H1 (cell line): Measurements from ENCODE around the gene RHBG. TPM values are rescaled to one million over a fixed set of nuclear protein-coding genes. Genes with fewer than 3 reads are reported as not detected.

Experiments
- CTCF ChIA-PET: fragments of 300-600 bp; sonication (Branson Sonifier 250); formaldehyde crosslinking; loops from one replicate; lab custom pipeline; 2021; ENCODE audit not compliant: partially characterized antibody; lab: Charles Lee
- POLR2A ChIA-PET: fragments of 300-600 bp; sonication (Branson Sonifier 250); formaldehyde crosslinking; loops from one replicate; lab custom pipeline; 2021; ENCODE audit warnings: inconsistent platforms; ENCODE audit not compliant: partially characterized antibody; lab: Charles Lee
- DNase-seq, 2 experiments: peaks; one replicate each; pipeline versions ENCODE4 v3.0.0 to v3.0.0-alpha.2; 2010 to 2022; ENCODE audit warnings: low spot score in 2 of 2, low read depth in 1 of 2, mixed read lengths in 1 of 2
- FAIRE-seq: peaks from 2 replicates; lab custom pipeline; 2011; peaks lifted over from hg19 to GRCh38; lab: Jason Lieb, UNC
- H2AFZ ChIP-seq: 2 replicates; pipeline ENCODE4 v1.8.1; 2012; ENCODE audit warnings: low read length, inconsistent platforms
- H2AK5ac ChIP-seq: 2 replicates; pipeline ENCODE4 v1.6.1; 2013; ENCODE audit warnings: low read depth, low read length
- H2BK120ac ChIP-seq: replicated peaks from 2 replicates; pipeline ENCODE3; 2013; ENCODE audit warnings: low read depth, low read length, inconsistent platforms
- H2BK12ac ChIP-seq: 2 replicates; pipeline ENCODE4 v1.6.1; 2013; ENCODE audit warnings: low read depth, low read length
- H2BK15ac ChIP-seq: 2 replicates; pipeline ENCODE4 v1.6.1; 2013; ENCODE audit warnings: low read length
- H2BK20ac ChIP-seq: 2 replicates; pipeline ENCODE4 v1.6.1; 2013; ENCODE audit warnings: low read length
- H2BK5ac ChIP-seq: 2 replicates; pipeline ENCODE4 v1.6.1; 2013; ENCODE audit warnings: low read depth, low read length
- H3K14ac ChIP-seq: 2 replicates; pipeline ENCODE4 v1.6.1; 2013; ENCODE audit warnings: inconsistent platforms; ENCODE audit not compliant: insufficient read length
- H3K18ac ChIP-seq: 2 replicates; pipeline ENCODE4 v1.6.1; 2013; ENCODE audit warnings: low read length; ENCODE audit errors: extremely low read depth
- H3K23ac ChIP-seq: 2 replicates; pipeline ENCODE4 v1.6.1; 2013; ENCODE audit warnings: inconsistent platforms; ENCODE audit not compliant: insufficient read length
- H3K23me2 ChIP-seq: 2 replicates; pipeline ENCODE4 v1.6.1; 2013; ENCODE audit warnings: low read depth, low read length
- H3K27ac ChIP-seq: 2 replicates; pipeline ENCODE4 v1.6.1; 2011; ENCODE audit warnings: low read depth, low read length, inconsistent platforms
- H3K27me3 ChIP-seq, 4 experiments: replicated peaks in 1 of 4; 1 replicate in 1 of 4; 2 replicates in 3 of 4; pipeline versions ENCODE4 v1.6.1 to v1.8.1; 2011 to 2013; ENCODE audit warnings: low read length in 3 of 4, mild to moderate bottlenecking in 3 of 4, inconsistent platforms in 2 of 4, mixed read lengths in 2 of 4, moderate library complexity in 1 of 4; ENCODE audit not compliant: control insufficient read depth in 3 of 4, insufficient read depth in 3 of 4; ENCODE audit errors: extremely low read depth in 1 of 4
- H3K36me3 ChIP-seq, 4 experiments: 2 replicates each; pipeline versions ENCODE4 v1.6.1 to v1.8.1; 2011 to 2013; ENCODE audit warnings: mild to moderate bottlenecking in 4 of 4, low read length in 3 of 4, moderate library complexity in 2 of 4, control low read depth in 1 of 4, inconsistent platforms in 1 of 4; ENCODE audit not compliant: insufficient read depth in 4 of 4, control insufficient read depth in 2 of 4
- H3K4ac ChIP-seq: replicated peaks from 2 replicates; pipeline ENCODE3; 2013; ENCODE audit warnings: low read length, low read depth, mixed read lengths, inconsistent platforms; ENCODE audit not compliant: insufficient read length
- H3K4me1 ChIP-seq, 4 experiments: replicated peaks in 1 of 4; 1 replicate in 1 of 4; 2 replicates in 3 of 4; pipeline versions ENCODE4 v1.6.1 to v1.8.1; 2011 to 2013; ENCODE audit warnings: low read length in 3 of 4, inconsistent platforms in 2 of 4, mixed read lengths in 1 of 4; ENCODE audit not compliant: insufficient read depth in 4 of 4, control insufficient read depth in 3 of 4
- H3K4me2 ChIP-seq, 2 experiments: 2 replicates each; pipeline versions ENCODE4 v1.6.1 to v1.8.1; 2011 to 2013; ENCODE audit warnings: low read depth in 2 of 2, low read length in 2 of 2, control low read depth in 1 of 2, inconsistent platforms in 1 of 2, mild to moderate bottlenecking in 1 of 2; ENCODE audit not compliant: insufficient read depth in 1 of 2
- H3K4me3 ChIP-seq, 4 experiments: fragments of 200-600, 300-600 bp in 1 of 4; sonication (generic), shearing (Covaris generic), sonication (Bioruptor Twin) in 1 of 4; 2 replicates each; pipeline versions ENCODE4 v1.5.1 to v1.8.1; 2011 to 2016; ENCODE audit warnings: low read length in 4 of 4, low read depth in 3 of 4, control low read depth in 2 of 4, inconsistent platforms in 2 of 4, mild to moderate bottlenecking in 2 of 4, mixed read lengths in 1 of 4, moderate library complexity in 1 of 4; ENCODE audit not compliant: insufficient read depth in 2 of 4; ENCODE audit errors: extremely low read depth in 1 of 4
- H3K56ac ChIP-seq: replicated peaks from 2 replicates; pipeline ENCODE3; 2013; ENCODE audit warnings: low read depth, mild to moderate bottlenecking, mixed read lengths, low read length, inconsistent platforms; ENCODE audit not compliant: insufficient read length
- H3K79me1 ChIP-seq: 2 replicates; pipeline ENCODE4 v1.6.1; 2013; ENCODE audit warnings: low read depth, low read length, control low read depth
- H3K79me2 ChIP-seq, 2 experiments: 2 replicates each; pipeline versions ENCODE4 v1.6.1 to v1.8.1; 2012 to 2013; ENCODE audit warnings: low read length in 2 of 2, mild to moderate bottlenecking in 2 of 2, inconsistent platforms in 1 of 2; ENCODE audit not compliant: insufficient read depth in 2 of 2, control insufficient read depth in 1 of 2
- H3K9ac ChIP-seq, 4 experiments: replicated peaks in 1 of 4; 1 replicate in 1 of 4; 2 replicates in 3 of 4; pipeline versions ENCODE4 v1.6.1 to v1.8.1; 2011 to 2013; ENCODE audit warnings: low read depth in 3 of 4, low read length in 3 of 4, control low read depth in 2 of 4, mild to moderate bottlenecking in 2 of 4, moderate library complexity in 2 of 4, inconsistent platforms in 1 of 4; ENCODE audit errors: extremely low read depth in 1 of 4
- H3K9me3 ChIP-seq, 2 experiments: 2 replicates each; pipeline versions ENCODE4 v1.6.1 to v1.8.1; 2012 to 2013; ENCODE audit warnings: mild to moderate bottlenecking in 2 of 2, moderate library complexity in 2 of 2, control low read depth in 1 of 2, inconsistent platforms in 1 of 2, low read depth in 1 of 2, low read length in 1 of 2, mixed read lengths in 1 of 2; ENCODE audit not compliant: insufficient read depth in 2 of 2
- H4K20me1 ChIP-seq, 2 experiments: replicated peaks in 1 of 2; 2 replicates each; pipeline versions ENCODE3 to v1.8.1; 2011 to 2013; ENCODE audit warnings: inconsistent platforms in 2 of 2, low read length in 2 of 2, mild to moderate bottlenecking in 1 of 2; ENCODE audit not compliant: insufficient read depth in 2 of 2, control insufficient read depth in 1 of 2
- H4K5ac ChIP-seq: 2 replicates; pipeline ENCODE4 v1.6.1; 2013; ENCODE audit warnings: low read length, low read depth, mixed read lengths, inconsistent platforms; ENCODE audit not compliant: insufficient read length
- H4K8ac ChIP-seq: 2 replicates; pipeline ENCODE4 v1.8.0; 2013; ENCODE audit warnings: mild to moderate bottlenecking, moderate library complexity, low read length, inconsistent platforms; ENCODE audit not compliant: insufficient read depth; ENCODE audit errors: extremely low read depth
- H4K91ac ChIP-seq: replicated peaks from 2 replicates; pipeline ENCODE3; 2013; ENCODE audit warnings: low read length, mixed read lengths, inconsistent platforms; ENCODE audit not compliant: insufficient read length
- RNF2 ChIP-seq: fragments of 200-900, 300-1000 bp; sonication (generic); IDR thresholded peaks from 2 replicates; pipeline ENCODE4 v1.7.1; 2016; ENCODE audit warnings: borderline replicate concordance, low read depth, mild to moderate bottlenecking, antibody characterized with exemption, low read length; ENCODE audit not compliant: poor library complexity, severe bottlenecking; ENCODE audit errors: missing control alignments
- SP1 ChIP-seq: IDR thresholded peaks from 2 replicates; pipeline ENCODE4 v1.6.1; 2011; ENCODE audit warnings: low read depth, low read length
- WGBS, 2 experiments: shearing (Covaris generic) in 1 of 2; methylation state at CpG; one replicate each; pipeline versions ENCODE4 v1.1.6 to v1.1.7; 2013 to 2015; ENCODE audit warnings: low lambda C conversion rate in 2 of 2, mixed read lengths in 2 of 2, inconsistent platforms in 1 of 2, low coverage in 1 of 2, missing lambda C conversion rate in 1 of 2; ENCODE audit not compliant: insufficient replicate concordance in 2 of 2, insufficient coverage in 1 of 2, insufficient read length in 1 of 2; ENCODE audit errors: extremely low coverage in 1 of 2, missing lambda C conversion rate in 1 of 2; 5-methylcytosine and 5-hydroxymethylcytosine counted together
- polyA plus RNA-seq, 7 experiments: library from polyadenylated mRNA; depleted of rRNA in 3 of 7; stranded (reverse) in 5 of 7; unstranded in 2 of 7; fragments of >200 nt in 5 of 7; fragments of 200-250 nt in 2 of 7; gene quantifications; 1 replicate in 5 of 7; 2 replicates in 1 of 7; 4 replicates in 1 of 7; pipeline versions ENCODE4 v1.2.1 to v1.2.3, GENCODE V29; 2011 to 2013; ENCODE audit warnings: missing spikeins in 2 of 7, mixed read lengths in 2 of 7
- total RNA-seq: library from RNA; stranded (reverse); fragmentation: NEBNext Ultra II Directional; extraction: Animal tissue kit (Norgen Biotek cat#: 25700); gene quantifications from 2 replicates; pipeline ENCODE4 v1.2.1, GENCODE V29; 2021

The RHBG gene
- total and polyA plus RNA-seq, 2 of the 8 experiments (the other 6 are each of a cell fraction or from before 2014, with no cell fraction given): 2.6 to 2.7 TPM

DNA sequence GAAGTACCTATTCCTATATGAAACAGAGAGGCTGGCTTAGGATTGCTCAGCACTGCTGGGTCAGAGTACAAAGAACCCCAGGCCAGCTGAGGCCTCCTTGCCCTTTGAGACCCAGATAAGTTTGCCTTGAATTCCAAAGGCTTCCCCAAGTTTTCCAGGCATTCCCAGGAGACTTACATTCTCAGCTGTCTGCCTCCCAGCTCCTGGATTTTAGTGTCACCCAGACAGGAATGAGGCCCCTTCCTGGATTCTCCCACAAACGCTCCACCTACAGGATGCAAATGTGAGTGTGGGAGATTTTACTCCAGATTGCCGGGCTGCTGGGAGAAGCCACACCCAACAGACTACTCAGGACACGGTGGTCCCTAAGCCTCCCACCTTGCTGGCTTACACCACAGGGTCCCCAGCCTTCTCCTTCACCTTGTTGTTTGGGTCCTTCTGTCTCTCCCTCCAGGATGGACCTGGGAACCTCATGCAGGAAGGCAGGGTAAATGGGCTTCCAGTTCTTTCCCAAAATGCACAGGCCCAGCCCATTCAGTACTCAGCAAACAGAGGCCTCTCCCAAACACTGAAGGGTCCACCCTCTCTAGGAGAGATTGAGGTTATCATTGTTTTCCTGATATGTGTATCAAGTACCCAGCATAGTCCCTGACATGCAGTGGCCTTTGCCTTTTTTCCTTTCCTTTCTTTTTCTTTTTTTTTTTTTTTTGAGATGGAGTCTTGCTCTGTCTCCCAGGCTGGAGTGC is 10.6 kb downstream of the RHBG start:
- Histone ChIP-seq H2BK5ac (no peak overlapping the region), H3K4me3 (no peak overlapping the region), H2AK5ac (no peak overlapping the region), H3K18ac (no peak overlapping the region), H4K20me1 (no peaks in the 10 kb centered on the region), H4K5ac (no peak overlapping the region), H3K9ac (no peak overlapping the region), H3K79me1 (no peaks in the 10 kb centered on the region), H3K27ac (no peak overlapping the region), H3K23ac (no peak overlapping the region), H2BK20ac (no peak overlapping the region), H2BK12ac (no peak overlapping the region), H4K91ac (no peak overlapping the region), H3K36me3 (no peaks in the 10 kb centered on the region), H3K23me2 (no peaks in the 10 kb centered on the region), H3K27me3 (no peaks in the 10 kb centered on the region), H2BK15ac (0 out of 2 replicates have a peak overlapping the region, but pooled peaks have one; percentile 8), H4K8ac (no peak overlapping the region; the same call in none of the 2 replicates), H3K56ac (no peak overlapping the region)
- no peak for DNase-seq
- CTCF ChIA-PET: interaction anchor here (0.6 to 19.9 kb wide), 12 partner anchors 7 to 283 kb away, joined by 3 to 574 read pairs (median 4); no protein-coding TSS in a partner anchor
- FAIRE-seq: no peak
- TF ChIP-seq RNF2 (no peak), SP1 (peak; percentile 71; the same call in 1 of the 2 replicates)
- TF ChIP-seq, all 59 proteins: peak for 1
- H3K14ac ChIP-seq: no peak overlapping the region
- no peaks in the 10 kb centered on the region for H3K79me2 ChIP-seq
- no peak overlapping the region for H3K4me2 ChIP-seq
- H2BK120ac ChIP-seq: no peak overlapping the region
- H3K9me3 ChIP-seq: no peaks in the 10 kb centered on the region
- H3K4me1 ChIP-seq: peaks cover 0 to 4% (median 2%) of the 10 kb centered on the region in 4 experiments; a peak in 4 of 7 replicates
- H2AFZ ChIP-seq: no peak overlapping the region
- POLR2A ChIA-PET: interaction anchor here (0.7 to 1.7 kb wide), 5 partner anchors 12 to 212 kb away, joined by 3 to 5 read pairs (median 3); partner anchors contain the start of gene NAXE
- no peak overlapping the region for H3K4ac ChIP-seq
- 52% methylated on average over 3 of the region's 3 CpGs; no CpG with 5 or more reads in 1 of the 2 experiments for WGBS, 2 experiments
